ENCODE data around the gene PSMC3IP.

GRCh38 chr17:42607769-42608168 is 30.2 kb upstream of the PSMC3IP start:
- TF ChIP-seq CTCF (IDR thresholded peaks at IDR 0.05 in 8 of 11, conservative IDR thresholded peaks at IDR 0.05 in 3 of 11) (no peak), POLR2A (IDR thresholded peaks at IDR 0.05) (no peak), POLR2AphosphoS5 (IDR thresholded peaks at IDR 0.05) (no peak)
